GM19324 (cell line): Measurements from ENCODE around the gene PRRG2.

Experiments used
- ATAC-seq: cut with Tn5 transposase; IDR thresholded peaks from one replicate; pipeline ENCODE4 v1.9.1; 2021; ENCODE audit warnings: mild to moderate bottlenecking, moderate library complexity; ENCODE audit not compliant: unreplicated experiment, low FRiP score

PRRG2 gene

GRCh38 chr19:49585023-49585422 lies 3.9 kb downstream of the PRRG2 start:
- no peak for ATAC-seq

- no peak for ATAC-seq
Measured at GRCh38 chr19:49587227-49587626, 6.1 kb downstream of the PRRG2 start.

DNA sequence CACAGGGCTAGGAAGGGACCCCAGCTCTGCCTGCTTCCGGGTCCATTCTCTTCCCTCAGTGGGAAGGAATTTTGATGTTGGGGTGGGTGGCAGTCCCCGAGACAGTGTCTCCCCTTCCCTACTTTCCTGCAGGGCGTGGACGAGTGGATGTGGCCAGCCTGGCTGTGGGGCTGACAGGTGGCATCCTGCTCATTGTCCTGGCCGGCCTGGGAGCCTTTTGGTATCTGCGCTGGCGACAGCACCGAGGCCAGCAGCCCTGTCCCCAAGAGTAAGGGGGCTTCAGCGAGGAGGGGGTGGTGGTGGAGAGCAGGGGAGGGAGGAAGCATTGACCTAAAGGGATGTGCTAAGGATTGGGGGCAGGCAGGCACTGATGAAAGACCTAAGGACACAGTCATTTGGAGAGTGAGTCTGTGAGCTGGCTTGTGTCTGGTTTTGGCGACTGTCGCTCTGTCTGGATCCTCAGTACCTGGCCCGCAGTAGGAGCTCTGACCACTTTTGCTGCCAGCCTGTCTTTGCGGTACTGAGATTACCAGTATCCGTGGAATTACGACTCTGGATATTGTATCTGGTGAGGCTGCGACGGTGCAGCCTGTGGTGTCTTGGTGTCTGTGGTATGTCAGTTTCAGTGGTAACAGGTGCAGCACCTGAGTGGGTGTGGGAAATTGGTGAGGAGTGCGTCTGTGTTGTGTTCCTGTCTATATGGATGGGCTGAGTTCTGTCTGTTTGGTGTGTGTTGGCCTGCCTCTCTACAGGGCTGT lies 7.4 kb downstream of the PRRG2 start:
- ATAC-seq = no peak

GRCh38 chr19:49589502-49589905 lies 8.4 kb downstream of the PRRG2 start:
- ATAC-seq = no peak

DNA sequence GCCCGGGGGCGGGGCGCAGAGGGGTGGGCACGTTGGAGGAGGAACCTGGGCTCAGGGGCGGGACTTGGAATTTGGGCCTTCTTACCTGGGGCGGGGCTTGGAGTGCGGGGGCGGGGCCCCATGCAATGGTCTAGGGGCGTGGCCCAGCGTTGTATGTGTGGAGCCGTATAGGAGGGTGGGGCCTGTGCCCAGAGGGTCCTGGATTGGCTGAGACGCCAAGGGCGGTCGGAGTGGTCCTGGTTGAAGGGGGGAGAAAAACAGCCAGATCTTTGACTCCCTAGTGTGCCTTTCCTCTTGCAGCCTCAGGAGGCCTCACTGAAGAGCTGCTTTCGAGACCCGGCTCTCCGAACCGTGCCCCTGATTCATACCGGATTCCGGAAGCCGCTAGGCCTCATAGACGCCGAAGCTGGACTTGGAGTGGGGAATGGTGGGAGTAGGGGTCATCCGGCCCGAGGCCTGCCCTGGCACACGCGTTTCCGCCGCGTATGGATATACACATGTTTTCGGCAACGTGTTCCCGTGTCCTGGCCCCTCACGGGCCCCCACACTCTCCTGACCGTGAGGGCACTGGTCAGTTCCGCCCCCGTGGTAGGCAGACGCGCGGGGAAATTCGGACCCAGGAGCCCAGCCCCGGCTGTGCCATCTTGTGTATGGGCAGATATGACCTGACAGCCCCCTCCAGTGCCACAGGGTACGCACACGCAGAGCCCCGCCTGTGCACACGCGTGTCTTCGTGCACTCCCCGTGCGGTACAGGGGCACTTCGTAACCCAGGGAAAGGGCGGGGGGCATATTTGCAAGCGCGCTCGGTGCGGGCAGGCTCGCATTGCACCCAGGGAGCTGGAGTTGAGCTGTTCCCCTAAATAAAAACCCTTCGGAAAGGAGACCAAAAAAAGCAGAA lies 9.2 kb downstream of the PRRG2 start:
- peak; percentile 63 for ATAC-seq

DNA sequence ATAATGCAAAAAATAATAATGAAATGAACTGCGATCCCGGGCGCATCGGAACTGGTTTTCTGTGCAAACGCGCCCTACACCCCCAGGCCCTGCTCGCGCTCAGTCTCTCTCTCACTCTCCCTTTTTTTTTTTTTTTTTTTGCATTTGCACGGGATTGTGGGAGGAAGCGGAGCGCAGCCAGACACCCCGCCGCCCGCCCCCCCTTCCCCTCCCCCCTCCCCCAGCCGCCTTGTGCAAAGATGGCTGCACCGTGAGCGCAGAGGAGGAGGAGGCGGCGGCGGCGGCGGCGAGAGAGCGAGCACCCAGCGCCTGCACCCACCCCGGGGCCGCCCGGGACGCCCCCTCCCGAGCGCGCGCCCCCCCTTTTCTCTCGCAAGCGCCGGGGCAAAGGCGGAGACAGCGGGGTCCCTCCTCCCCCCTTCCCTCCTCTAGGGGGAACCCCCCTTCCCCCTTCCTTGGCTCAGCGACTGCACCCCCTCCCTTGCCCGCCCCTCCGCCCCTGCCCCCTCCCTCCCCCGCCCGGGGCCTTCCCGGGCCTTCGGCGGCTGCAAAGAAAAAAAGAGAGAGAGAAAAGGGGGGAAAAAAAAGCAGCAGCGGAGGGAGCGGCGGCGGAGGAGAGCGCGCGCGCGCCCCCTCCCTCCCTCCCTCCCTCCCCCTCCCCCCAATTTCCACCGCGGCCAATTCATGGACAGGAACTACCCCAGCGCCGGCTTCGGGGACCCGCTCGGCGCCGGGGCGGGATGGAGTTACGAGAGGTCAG lies 10.0 kb downstream of the PRRG2 start, which contains the start of gene PRR12:
Gene PRR12, plus strand, starts transcription at position 212 of the 760 bp plus-strand sequence. Its CDS starts 473 bp downstream, at position 685.
- ATAC-seq = peak; percentile 24

GRCh38 chr19:49591731-49592485 lies 10.8 kb downstream of the PRRG2 start:
- ATAC-seq = no peak

DNA sequence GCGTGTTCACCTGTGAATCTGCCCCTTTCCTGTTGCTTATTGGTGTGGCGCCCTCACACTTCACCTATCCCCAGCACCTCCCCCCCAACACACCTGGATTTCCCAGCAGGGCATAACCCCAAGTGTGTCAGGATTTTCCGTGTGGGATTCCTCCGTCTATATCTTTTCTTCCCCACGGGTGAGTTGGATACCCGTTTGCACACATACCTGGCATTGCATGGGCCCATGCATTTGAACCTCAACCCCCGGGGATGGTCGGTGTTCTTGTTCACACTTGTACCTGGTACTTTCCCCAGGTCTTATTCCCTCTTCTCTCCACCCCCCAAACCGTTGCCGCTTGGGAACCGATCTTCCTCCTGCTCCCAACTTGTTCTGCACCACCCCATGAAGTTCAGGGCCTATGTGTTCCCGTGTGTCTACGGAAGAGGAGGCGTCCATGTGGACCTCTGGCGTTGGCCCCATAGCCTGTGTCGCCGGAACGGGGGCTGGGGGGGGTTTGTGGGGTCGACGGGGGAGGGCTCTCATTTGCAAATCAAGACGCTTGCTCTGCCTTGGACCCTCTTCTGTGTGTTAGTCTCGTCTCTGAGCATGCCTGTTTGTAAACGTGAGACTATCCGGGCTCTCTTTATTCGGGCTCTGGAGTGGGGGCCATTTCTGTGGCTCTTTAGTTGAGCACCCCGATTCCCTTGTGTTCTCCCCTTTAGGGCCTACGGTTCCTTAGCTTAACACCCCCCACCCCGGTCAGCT lies 11.5 kb downstream of the PRRG2 start:
- ATAC-seq = no peak

DNA sequence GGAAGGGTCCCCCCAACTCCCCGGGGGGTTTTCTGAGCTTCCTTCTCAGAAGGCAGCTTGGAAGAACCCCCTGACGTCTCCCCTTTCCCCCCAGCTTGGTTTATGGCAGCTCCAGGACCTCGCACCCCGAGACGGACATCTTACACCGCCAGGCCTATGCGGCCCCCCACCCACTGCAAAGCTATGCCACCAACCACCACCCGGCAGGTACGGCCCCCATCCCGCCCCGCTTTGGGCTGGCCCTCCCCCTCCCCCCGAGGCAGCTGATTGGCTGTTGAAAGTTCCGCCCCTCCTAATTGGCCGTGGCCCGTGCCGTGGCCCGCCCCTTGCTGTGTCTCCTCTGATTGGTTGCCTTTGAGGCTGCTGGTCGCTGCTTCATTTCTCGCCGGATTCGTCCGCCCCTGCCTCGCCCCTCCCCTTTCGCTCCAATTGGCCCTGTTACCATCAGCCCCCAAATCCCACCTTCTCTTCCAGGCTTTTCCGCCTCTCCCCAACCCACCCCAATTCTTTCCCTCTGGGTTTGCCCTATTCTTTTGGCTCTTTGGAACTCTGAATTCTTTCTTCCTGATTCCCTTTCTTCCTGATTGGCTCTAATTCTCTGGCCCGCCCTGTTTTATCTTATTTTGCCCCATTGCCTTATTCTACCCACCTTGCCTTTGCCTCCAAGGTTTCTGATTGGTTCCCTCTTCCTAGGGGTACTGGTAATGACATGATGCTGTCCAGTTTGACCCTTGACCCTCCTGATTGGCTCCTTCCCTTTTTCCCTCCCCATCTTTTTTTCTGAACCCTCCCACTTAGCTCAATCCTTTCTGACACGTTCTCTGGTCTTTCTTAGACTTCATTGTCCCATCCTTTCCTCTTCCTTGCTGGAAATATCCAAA lies 12.4 kb downstream of the PRRG2 start:
- ATAC-seq = peak; percentile 42

DNA sequence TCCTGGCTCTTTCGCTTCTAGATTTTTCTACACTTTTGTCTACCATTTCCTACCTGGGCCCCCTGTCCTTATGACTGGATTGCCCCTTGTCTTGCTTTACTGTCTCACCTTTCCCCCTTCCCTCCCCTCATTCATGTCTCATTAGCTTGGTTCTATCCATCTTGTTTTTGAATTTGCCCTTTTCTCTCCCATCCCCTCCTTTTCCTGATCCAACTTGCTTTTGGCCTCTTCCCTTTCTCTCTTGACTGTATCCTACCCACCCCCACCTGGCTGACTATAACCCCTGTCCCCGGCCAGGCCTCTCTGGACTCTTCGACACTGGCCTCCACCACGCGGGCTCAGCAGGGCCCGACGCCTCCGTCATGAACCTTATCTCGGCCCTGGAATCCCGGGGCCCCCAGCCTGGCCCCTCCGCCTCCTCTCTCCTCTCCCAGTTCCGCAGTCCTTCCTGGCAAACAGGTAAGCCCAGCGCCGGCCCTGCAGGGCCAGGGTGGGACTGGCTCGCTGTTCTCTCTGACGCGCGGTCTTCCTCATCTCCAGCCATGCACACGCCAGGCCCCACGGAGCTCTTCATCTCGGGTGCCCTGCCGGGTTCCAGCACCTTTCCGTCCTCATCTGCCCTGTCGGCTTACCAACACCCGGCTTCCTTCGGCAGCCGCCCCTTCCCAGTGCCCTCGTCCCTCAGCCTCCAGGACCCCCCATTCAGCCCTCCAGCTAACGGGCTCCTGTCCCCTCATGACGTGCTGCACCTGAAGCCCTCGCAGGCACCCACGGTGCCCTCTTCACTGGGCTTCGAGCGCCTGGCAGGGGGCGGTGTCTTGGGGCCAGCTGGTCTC lies 13.3 kb downstream of the PRRG2 start:
- no peak for ATAC-seq

GRCh38 chr19:49594993-49595818 lies 14.1 kb downstream of the PRRG2 start:
- no peak for ATAC-seq

DNA sequence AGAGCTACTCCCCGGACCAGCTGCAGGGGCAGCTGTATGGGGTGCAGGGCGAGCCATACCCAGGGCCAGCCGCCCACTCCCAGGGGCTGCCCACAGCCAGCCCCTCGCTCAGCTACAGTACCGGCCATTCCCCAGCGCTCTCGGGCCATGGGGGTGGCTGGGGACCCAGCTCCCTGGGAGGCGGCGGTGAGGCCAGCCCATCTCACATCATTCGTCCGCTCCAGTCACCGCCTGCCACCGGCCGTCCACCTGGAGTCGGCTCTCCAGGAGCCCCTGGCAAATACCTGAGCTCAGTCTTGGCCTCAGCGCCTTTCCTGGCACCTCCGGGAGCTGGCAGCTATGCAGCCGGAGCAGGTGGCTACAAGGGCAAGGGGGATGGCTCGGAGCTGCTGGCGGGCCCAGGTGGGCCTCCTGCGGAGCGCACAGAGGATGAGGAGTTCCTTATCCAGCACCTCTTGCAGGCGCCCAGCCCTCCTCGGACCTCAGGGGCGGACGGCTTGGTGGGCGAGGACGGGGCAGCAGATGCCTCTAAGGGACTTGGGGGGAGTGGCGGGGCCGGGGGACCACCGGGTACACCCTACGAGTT lies 14.8 kb downstream of the PRRG2 start:
- ATAC-seq = no peak

- ATAC-seq = no peak
Measured at GRCh38 chr19:49596407-49596806, 15.3 kb downstream of the PRRG2 start.

DNA sequence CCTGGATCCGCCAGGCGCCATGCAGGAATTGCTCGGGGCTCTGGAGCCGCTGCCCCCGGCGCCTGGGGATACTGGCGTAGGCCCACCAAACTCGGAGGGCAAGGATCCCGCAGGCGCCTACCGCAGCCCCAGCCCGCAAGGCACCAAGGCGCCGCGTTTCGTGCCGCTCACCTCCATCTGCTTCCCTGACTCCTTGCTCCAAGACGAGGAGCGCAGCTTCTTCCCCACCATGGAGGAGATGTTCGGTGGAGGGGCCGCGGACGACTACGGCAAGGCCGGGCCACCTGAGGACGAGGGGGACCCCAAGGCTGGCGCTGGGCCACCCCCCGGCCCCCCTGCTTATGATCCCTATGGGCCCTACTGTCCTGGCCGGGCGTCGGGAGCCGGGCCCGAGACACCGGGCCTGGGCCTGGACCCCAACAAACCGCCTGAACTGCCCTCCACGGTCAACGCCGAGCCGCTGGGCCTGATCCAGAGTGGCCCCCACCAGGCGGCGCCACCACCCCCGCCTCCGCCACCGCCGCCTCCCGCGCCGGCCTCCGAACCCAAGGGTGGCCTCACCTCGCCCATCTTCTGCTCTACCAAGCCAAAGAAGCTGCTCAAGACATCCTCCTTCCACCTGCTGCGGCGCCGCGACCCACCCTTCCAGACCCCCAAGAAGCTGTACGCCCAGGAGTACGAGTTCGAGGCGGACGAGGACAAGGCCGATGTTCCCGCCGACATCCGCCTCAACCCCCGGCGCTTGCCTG lies 16.0 kb downstream of the PRRG2 start:
- ATAC-seq = no peak

- no peak for ATAC-seq
Measured at GRCh38 chr19:49597703-49597974, 16.5 kb downstream of the PRRG2 start.
